GM06990 (cell line): ENCODE measurements around the gene AK8.

ENCODE experiments used
- DNase-seq: peaks from one replicate; pipeline ENCODE4 v3.0.0-alpha.2; 2011; ENCODE audit not compliant: insufficient read length; ENCODE audit errors: extremely low read depth
- H3K27me3 ChIP-seq: replicated peaks from 2 replicates; pipeline ENCODE4 v1.6.0; 2011; ENCODE audit warnings: low read length; ENCODE audit not compliant: control insufficient read depth, insufficient read depth
- H3K36me3 ChIP-seq: 2 replicates; pipeline ENCODE4 v1.5.1; 2011; ENCODE audit warnings: low read length; ENCODE audit not compliant: control insufficient read depth, insufficient read depth
- H3K4me3 ChIP-seq: replicated peaks from 2 replicates; pipeline ENCODE4 v1.5.1; 2011; ENCODE audit warnings: low read depth, mild to moderate bottlenecking, control low read depth, low read length
- CTCF ChIP-seq: IDR thresholded peaks from 2 replicates; pipeline ENCODE4 v1.5.1; 2011; ENCODE audit warnings: low read length, control low read depth, mild to moderate bottlenecking, inconsistent platforms; ENCODE audit not compliant: insufficient read depth, poor library complexity, severe bottlenecking

AK8 gene

DNA sequence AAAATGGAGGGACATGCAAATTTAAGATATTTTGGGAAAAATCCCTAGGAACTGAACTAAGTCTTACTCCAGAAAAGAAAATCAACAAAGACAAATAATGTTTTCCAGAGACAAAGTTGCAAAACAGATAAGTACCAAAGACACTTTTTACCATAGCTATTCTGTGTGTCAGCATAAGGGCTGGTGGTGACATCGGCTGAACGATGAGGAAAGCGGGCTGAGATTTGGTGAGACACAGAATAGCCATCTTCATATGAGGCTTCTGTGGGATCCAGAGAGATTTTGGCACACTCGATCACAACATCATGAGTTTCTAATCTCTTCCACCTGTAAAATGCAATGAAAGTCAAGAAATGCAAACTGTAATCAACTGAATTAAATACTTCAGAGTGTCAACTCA, 34.0 kb upstream of the AK8 start:
- Histone ChIP-seq H3K4me3 (no peak overlapping the region), H3K36me3 (peaks cover 7% of the 10 kb centered on the region), H3K27me3 (no peaks in the 10 kb centered on the region)
- no peak for DNase-seq
- TF ChIP-seq CTCF, result no peak

- Histone ChIP-seq H3K4me3 (no peak overlapping the region), H3K27me3 (no peaks in the 10 kb centered on the region), H3K36me3 (peaks cover 8% of the 10 kb centered on the region)
- DNase-seq, result no peak
- no peak for TF ChIP-seq CTCF
Measured at GRCh38 chr9:132910376-132910775, 32.3 kb upstream of the AK8 start.

GRCh38 chr9:132909311-132909710, 31.2 kb upstream of the AK8 start:
- Histone ChIP-seq H3K27me3 (no peaks in the 10 kb centered on the region), H3K36me3 (peaks cover 10% of the 10 kb centered on the region), H3K4me3 (no peak overlapping the region)
- TF ChIP-seq CTCF, result no peak
- no peak for DNase-seq

DNA sequence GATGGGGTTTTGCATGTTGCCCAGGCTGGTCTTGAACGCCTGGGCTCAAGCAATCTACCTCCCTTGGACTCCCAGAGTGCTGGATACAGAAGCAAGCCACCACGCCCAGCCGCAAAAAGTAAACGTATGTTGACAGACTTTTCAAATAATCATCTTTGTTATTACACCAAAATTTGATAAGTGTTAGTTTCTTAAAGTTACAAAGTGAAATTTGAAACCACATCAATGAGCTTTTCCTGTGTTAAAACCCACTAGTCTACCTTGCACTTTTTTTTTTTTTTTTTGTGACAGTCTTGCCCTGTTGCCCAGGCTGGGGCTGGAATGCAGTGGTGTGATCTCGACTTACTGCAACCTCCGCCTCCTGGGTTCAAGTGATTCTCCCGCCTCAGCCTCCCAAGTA, 30.6 kb upstream of the AK8 start:
- Histone ChIP-seq H3K4me3 (no peak overlapping the region), H3K36me3 (peaks cover 10% of the 10 kb centered on the region), H3K27me3 (no peaks in the 10 kb centered on the region)
- no peak for TF ChIP-seq CTCF
- no peak for DNase-seq

GRCh38 chr9:132905726-132906125, 27.6 kb upstream of the AK8 start:
- no peak for DNase-seq
- peaks cover 10% of the 10 kb centered on the region for H3K36me3 ChIP-seq
- TF ChIP-seq CTCF, result no peak
- H3K27me3 ChIP-seq, result no peaks in the 10 kb centered on the region
- no peak overlapping the region for H3K4me3 ChIP-seq
